Osteoblast (primary cell): Measurements from ENCODE around the gene RPS17. TPM values are rescaled to one million over a fixed set of nuclear protein-coding genes. Genes with fewer than 3 reads are reported as not detected.
"Not testable (repeated sequence)": the region's sequence is repeated elsewhere in the genome, so short reads cannot be mapped to it uniquely, and the experiment has no call there.

Experiments used
- DNase-seq: peaks from one replicate; pipeline ENCODE4 v3.0.0; 2011; ENCODE audit warnings: low spot score, mixed read lengths; ENCODE audit not compliant: insufficient read length; ENCODE audit errors: missing footprints
- H2AFZ ChIP-seq: 2 replicates; pipeline ENCODE4 v1.6.0; 2011; ENCODE audit warnings: mild to moderate bottlenecking, low read length
- H3K27ac ChIP-seq: 2 replicates; pipeline ENCODE4 v1.5.1; 2011; ENCODE audit warnings: mild to moderate bottlenecking, low read depth, low read length, moderate library complexity
- H3K27me3 ChIP-seq: 2 replicates; pipeline ENCODE4 v1.6.0; 2012; ENCODE audit warnings: mild to moderate bottlenecking, control low read depth, inconsistent platforms, low read length, moderate library complexity; ENCODE audit not compliant: insufficient read depth
- H3K36me3 ChIP-seq: 2 replicates; pipeline ENCODE4 v1.5.1; 2011; ENCODE audit warnings: mild to moderate bottlenecking, low read length, control low read depth, moderate library complexity; ENCODE audit not compliant: insufficient read depth
- H3K4me1 ChIP-seq: 2 replicates; pipeline ENCODE4 v1.5.1; 2011; ENCODE audit warnings: mild to moderate bottlenecking, low read length, control low read depth, moderate library complexity; ENCODE audit not compliant: insufficient read depth
- H3K4me2 ChIP-seq: 2 replicates; pipeline ENCODE4 v1.6.0; 2011; ENCODE audit warnings: mild to moderate bottlenecking, low read length; ENCODE audit not compliant: insufficient read depth
- H3K4me3 ChIP-seq: fragments of 200-600 bp; sonication (generic); 3 replicates; pipeline ENCODE4 v1.5.1; 2012; ENCODE audit warnings: mild to moderate bottlenecking, low read length, inconsistent platforms; ENCODE audit not compliant: insufficient read depth
- H3K79me2 ChIP-seq: 2 replicates; pipeline ENCODE4 v1.6.0; 2012; ENCODE audit warnings: mild to moderate bottlenecking, low read length, control low read depth, inconsistent platforms; ENCODE audit not compliant: insufficient read depth
- H3K9me3 ChIP-seq: 2 replicates; pipeline ENCODE4 v1.5.1; 2011; ENCODE audit warnings: low read depth, low read length, control low read depth
- H4K20me1 ChIP-seq: 2 replicates; pipeline ENCODE4 v1.6.0; 2012; ENCODE audit warnings: mild to moderate bottlenecking, low read length, control low read depth; ENCODE audit not compliant: insufficient read depth
- total RNA-seq: library from RNA; depleted of rRNA; stranded (reverse); fragments of >200 nt; gene quantifications from 2 replicates; pipeline ENCODE4 v1.2.3, GENCODE V29; 2012
- TF ChIP-seq, protein P1 (sequence below): IDR thresholded peaks from 2 replicates; pipeline ENCODE4 v1.5.1; 2011; ENCODE audit warnings: mild to moderate bottlenecking, low read depth, low read length, moderate library complexity; ENCODE audit errors: extremely low read depth

Gene RPS17
- total RNA-seq, 1 donor, result 1,188 TPM

- H2AFZ ChIP-seq, H3K9me3 ChIP-seq, H3K79me2 ChIP-seq, DNase-seq, H3K27ac ChIP-seq, H4K20me1 ChIP-seq, H3K4me2 ChIP-seq, H3K36me3 ChIP-seq, H3K4me3 ChIP-seq, H3K27me3 ChIP-seq, H3K4me1 ChIP-seq: not testable (repeated sequence)
- TF ChIP-seq, protein P1, sequence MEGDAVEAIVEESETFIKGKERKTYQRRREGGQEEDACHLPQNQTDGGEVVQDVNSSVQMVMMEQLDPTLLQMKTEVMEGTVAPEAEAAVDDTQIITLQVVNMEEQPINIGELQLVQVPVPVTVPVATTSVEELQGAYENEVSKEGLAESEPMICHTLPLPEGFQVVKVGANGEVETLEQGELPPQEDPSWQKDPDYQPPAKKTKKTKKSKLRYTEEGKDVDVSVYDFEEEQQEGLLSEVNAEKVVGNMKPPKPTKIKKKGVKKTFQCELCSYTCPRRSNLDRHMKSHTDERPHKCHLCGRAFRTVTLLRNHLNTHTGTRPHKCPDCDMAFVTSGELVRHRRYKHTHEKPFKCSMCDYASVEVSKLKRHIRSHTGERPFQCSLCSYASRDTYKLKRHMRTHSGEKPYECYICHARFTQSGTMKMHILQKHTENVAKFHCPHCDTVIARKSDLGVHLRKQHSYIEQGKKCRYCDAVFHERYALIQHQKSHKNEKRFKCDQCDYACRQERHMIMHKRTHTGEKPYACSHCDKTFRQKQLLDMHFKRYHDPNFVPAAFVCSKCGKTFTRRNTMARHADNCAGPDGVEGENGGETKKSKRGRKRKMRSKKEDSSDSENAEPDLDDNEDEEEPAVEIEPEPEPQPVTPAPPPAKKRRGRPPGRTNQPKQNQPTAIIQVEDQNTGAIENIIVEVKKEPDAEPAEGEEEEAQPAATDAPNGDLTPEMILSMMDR, result peak; percentile 5
Measured at GRCh38 chr15:82502700-82503339, 37.4 kb downstream of the RPS17 start.

DNA sequence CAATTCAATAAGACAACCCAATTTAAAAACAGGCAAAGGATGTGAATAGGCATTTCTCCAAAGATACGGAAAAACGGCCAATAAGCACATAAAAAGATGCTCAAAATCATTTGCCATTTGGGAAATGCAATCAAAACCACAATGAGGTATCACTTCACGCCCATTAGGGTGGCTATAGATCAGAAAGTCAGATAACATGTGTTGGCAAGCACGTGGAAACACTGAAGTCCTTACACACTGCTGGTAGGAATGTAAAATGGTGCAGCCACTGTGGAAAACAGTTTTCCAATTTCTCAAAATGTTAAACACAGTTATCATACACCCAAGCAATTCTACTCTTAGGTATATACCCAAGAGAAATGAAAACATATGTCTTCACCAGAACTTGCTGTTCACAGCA is 39.5 kb downstream of the RPS17 start:
- not testable (repeated sequence) for H3K27me3 ChIP-seq, H3K79me2 ChIP-seq, H4K20me1 ChIP-seq, H3K9me3 ChIP-seq, H3K27ac ChIP-seq, H3K4me1 ChIP-seq, H3K4me3 ChIP-seq, H3K4me2 ChIP-seq, H3K36me3 ChIP-seq, DNase-seq, H2AFZ ChIP-seq

GRCh38 chr15:82497978-82498377 is 42.3 kb downstream of the RPS17 start:
- not testable (repeated sequence) for H3K4me2 ChIP-seq, H3K4me3 ChIP-seq, H3K36me3 ChIP-seq, H3K27ac ChIP-seq, H2AFZ ChIP-seq, H3K27me3 ChIP-seq, H3K4me1 ChIP-seq, DNase-seq, H4K20me1 ChIP-seq, H3K79me2 ChIP-seq, H3K9me3 ChIP-seq

GRCh38 chr15:82488250-82488649 is 52.0 kb downstream of the RPS17 start:
- not testable (repeated sequence) for H2AFZ ChIP-seq, H3K27me3 ChIP-seq, H3K9me3 ChIP-seq, H3K4me1 ChIP-seq, H3K27ac ChIP-seq, H4K20me1 ChIP-seq, H3K79me2 ChIP-seq, H3K36me3 ChIP-seq, DNase-seq, H3K4me3 ChIP-seq
- TF ChIP-seq, protein P1, result peak; percentile 26
- peak overlapping the region; percentile 53 for H3K4me2 ChIP-seq

GRCh38 chr15:82487045-82487444 is 53.2 kb downstream of the RPS17 start:
- H3K4me1 ChIP-seq, H3K27me3 ChIP-seq, H3K4me2 ChIP-seq, DNase-seq, H3K36me3 ChIP-seq, H3K4me3 ChIP-seq, H4K20me1 ChIP-seq, H3K9me3 ChIP-seq, H3K27ac ChIP-seq, H3K79me2 ChIP-seq, H2AFZ ChIP-seq: not testable (repeated sequence)

Other genes with a start within 250 kb of the RPS17 start
- 1.4 and 1.5 TPM in 2 replicates for gene GOLGA6L10, start 191.0 kb downstream of the RPS17 start, total RNA-seq
- gene GOLGA6L9, start 110.6 kb downstream of the RPS17 start, total RNA-seq, result 1.8 TPM in 2 replicates
- 29.2 and 36.6 TPM in 2 replicates for gene CPEB1, start 106.9 kb upstream of the RPS17 start, total RNA-seq
- gene AP3B2, start 169.4 kb upstream of the RPS17 start, total RNA-seq, result under 0.01 and 0.36 TPM in 2 replicates